ENCODE measurements around the gene PTPRC.

PTPRC gene

GRCh38 chr1:198643808-198644207 lies 5.0 kb downstream of the PTPRC start:
- no peak for DNase-seq (ENCODE audit: low read depth in 1 of 2, low spot score in 1 of 2)

- no peak for DNase-seq (ENCODE audit: low read depth in 1 of 2, low spot score in 1 of 2)
Measured at GRCh38 chr1:198647055-198647454, 8.2 kb downstream of the PTPRC start.

- no peak for DNase-seq (ENCODE audit: low read depth in 1 of 2, low spot score in 1 of 2)
Measured at GRCh38 chr1:198648592-198648991, 9.8 kb downstream of the PTPRC start.

- DNase-seq (ENCODE audit: low read depth in 1 of 2, low spot score in 1 of 2) = no peak
Measured at GRCh38 chr1:198649232-198649967, 10.6 kb downstream of the PTPRC start.

GRCh38 chr1:198649968-198650338 lies 11.1 kb downstream of the PTPRC start:
- no peak for DNase-seq (ENCODE audit: low read depth in 1 of 2, low spot score in 1 of 2)

GRCh38 chr1:198650506-198650905 lies 11.7 kb downstream of the PTPRC start:
- DNase-seq (ENCODE audit: low read depth in 1 of 2, low spot score in 1 of 2) = no peak

GRCh38 chr1:198651650-198652400 lies 13.0 kb downstream of the PTPRC start:
- no peak for DNase-seq (ENCODE audit: low read depth in 1 of 2, low spot score in 1 of 2)

GRCh38 chr1:198653808-198654413 lies 15.1 kb downstream of the PTPRC start:
- no peak for DNase-seq (ENCODE audit: low read depth in 1 of 2, low spot score in 1 of 2)

- DNase-seq (ENCODE audit: low read depth in 1 of 2, low spot score in 1 of 2) = no peak
Measured at GRCh38 chr1:198655459-198656121, 16.8 kb downstream of the PTPRC start.

- peak in 1 of 2 donors; percentile 58 for DNase-seq (ENCODE audit: low read depth in 1 of 2, low spot score in 1 of 2)
Measured at GRCh38 chr1:198656500-198656932, 17.7 kb downstream of the PTPRC start.

GRCh38 chr1:198657550-198658064 lies 18.8 kb downstream of the PTPRC start:
- DNase-seq (ENCODE audit: low read depth in 1 of 2, low spot score in 1 of 2) = no peak

- no peak for DNase-seq (ENCODE audit: low read depth in 1 of 2, low spot score in 1 of 2)
Measured at GRCh38 chr1:198660341-198661261, 21.8 kb downstream of the PTPRC start.

GRCh38 chr1:198662821-198663220 lies 24.0 kb downstream of the PTPRC start:
- no peak for DNase-seq (ENCODE audit: low read depth in 1 of 2, low spot score in 1 of 2)

- DNase-seq (ENCODE audit: low read depth in 1 of 2, low spot score in 1 of 2) = no peak
Measured at GRCh38 chr1:198664068-198664788, 25.4 kb downstream of the PTPRC start.

GRCh38 chr1:198667186-198667585 lies 28.3 kb downstream of the PTPRC start:
- no peak for DNase-seq (ENCODE audit: low read depth in 1 of 2, low spot score in 1 of 2)

- no peak for DNase-seq (ENCODE audit: low read depth in 1 of 2, low spot score in 1 of 2)
Measured at GRCh38 chr1:198667807-198668206, 29.0 kb downstream of the PTPRC start.

- DNase-seq (ENCODE audit: low read depth in 1 of 2, low spot score in 1 of 2) = no peak
Measured at GRCh38 chr1:198669023-198669698, 30.3 kb downstream of the PTPRC start.

- no peak for DNase-seq (ENCODE audit: low read depth in 1 of 2, low spot score in 1 of 2)
Measured at GRCh38 chr1:198669771-198670170, 30.9 kb downstream of the PTPRC start.

GRCh38 chr1:198671136-198671535 lies 32.3 kb downstream of the PTPRC start:
- no peak for DNase-seq (ENCODE audit: low read depth in 1 of 2, low spot score in 1 of 2)

All from stimulated activated CD4-positive, alpha-beta T cell treated with anti-CD3 and anti-CD28 coated beads, Interleukin-15, amount 100 ng/mL, for 1 hour (primary cell).